ENCODE measurements around the gene ABR. TPM values are rescaled to one million over a fixed set of nuclear protein-coding genes. Genes with fewer than 3 reads are reported as not detected.
"Not testable (repeated sequence)": the region's sequence is repeated elsewhere in the genome, so short reads cannot be mapped to it uniquely, and the experiment has no call there.

The ABR gene
- polyA plus RNA-seq, 1 donor: 29.8 TPM

DNA sequence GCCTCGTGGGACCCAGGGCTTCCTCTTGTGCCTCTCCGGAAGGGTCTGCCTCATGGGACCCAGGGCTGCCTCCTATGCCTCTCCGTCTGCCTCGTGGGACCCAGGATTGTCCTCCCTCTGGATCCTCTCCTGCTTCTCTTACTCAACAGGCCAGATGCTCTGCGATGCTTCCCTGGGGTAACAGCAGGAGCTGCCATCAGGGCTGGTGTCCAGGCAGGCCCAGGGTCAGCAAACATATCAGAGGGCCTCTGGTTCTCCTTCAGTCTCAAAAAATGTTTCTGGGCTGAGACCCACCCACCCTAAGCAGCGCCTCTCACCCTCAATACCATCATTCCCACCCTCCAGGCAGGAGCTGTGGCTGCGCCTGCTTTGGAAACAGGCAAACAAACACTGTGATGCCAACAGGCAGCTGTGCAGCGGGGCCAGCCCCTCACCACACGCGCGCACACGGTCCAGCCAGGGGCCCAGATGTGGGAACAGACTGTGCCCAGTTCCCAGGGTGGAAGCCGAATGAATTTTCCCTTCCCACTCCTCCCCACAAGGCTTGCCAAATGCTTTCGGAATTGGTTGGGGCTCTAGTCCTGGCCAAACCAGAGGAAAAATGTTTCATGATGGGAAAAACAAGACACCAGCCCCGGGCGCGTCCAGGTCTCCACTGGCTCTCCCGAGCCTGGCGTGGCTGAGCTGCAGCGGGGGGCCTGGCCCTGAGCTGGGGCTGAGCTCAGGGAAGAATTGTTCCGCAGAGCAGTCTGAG is 171.6 kb downstream of the ABR start:
- peak; percentile 50 for DNase-seq (ENCODE audit: low read depth)

DNA sequence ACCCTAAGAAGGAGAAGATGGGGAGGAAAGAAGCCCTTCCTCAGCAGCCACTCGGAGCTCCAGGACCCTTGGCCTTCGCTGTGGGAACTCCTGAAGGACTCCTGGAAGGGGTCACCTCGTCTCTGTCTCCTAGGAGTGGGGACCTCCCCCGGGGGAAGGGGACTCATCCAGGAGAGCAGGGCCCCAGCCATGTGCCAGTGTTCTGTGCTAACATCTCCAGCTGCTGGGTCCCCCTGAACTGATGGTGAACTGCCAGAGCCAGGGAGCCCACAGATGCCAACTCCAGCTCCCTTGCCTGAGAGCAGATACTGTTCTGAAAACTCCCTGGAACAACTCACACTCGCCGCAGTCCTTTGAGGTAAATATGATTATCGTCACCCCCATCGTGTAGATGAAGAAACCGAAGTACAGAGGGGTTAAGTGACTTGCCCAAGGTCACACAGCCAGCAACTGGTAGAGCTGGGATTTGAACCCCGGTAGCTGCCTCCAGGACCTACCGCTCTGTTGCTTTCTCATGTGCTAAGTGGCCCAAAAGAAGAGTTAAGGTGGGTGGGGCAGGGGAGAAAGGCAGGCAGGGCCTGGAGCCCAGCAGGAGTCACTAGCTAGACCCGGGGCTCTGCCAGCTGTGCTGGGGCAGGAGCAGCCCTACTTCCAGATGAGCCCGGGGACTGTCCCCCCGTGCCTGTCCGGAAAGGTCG is 172.3 kb downstream of the ABR start:
- no peak for DNase-seq (ENCODE audit: low read depth)

DNA sequence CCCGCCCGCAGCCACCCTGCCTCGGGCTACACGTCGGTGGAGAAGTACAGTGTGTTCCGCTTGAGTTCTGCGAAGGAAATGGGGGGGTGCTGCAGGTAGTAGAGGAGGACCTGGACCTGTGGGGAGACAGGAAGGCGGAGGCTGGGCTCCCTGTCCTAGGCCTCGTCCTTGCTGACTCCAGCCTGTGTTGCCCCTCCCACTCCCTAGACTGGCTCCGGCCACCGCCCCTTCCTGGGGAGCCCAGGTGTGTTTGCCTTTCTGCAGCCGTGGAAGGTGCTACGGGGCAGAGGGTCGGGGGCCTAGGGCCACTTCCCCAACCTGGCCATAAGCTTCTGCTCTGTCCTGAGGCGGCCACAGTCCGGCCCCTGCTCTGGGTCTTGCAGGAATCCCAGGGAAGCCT is 173.7 kb downstream of the ABR start:
- DNase-seq (ENCODE audit: low read depth): no peak

DNA sequence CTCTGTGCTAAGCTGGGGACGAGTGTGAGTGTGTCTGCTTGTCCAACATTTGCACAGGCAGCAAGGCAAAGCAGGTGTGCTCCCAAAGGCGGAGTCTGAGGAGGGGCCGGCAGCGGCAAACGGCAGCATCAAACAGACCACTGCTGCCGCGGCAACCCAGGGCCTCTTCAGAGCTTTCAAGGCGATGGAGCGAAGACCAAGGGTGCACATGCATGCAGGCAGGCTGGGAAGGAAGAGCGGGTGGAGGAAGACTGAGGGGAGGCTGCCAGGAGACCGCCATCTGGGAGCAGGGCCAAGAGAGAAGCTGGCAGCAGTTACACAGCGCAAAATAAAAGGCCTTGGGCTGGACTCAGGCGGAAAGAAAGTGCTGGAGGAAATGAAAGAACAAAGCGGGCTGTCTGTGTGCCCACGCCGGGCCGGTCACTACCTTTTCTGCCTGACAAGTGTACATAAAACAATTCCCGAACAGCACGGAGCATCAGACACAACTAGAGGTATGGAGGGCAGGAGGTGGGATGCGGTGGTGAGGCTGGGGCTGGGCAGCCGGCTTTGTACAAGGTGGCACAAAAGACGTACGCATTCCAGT is 174.3 kb downstream of the ABR start:
- no peak for DNase-seq (ENCODE audit: low read depth)

DNA sequence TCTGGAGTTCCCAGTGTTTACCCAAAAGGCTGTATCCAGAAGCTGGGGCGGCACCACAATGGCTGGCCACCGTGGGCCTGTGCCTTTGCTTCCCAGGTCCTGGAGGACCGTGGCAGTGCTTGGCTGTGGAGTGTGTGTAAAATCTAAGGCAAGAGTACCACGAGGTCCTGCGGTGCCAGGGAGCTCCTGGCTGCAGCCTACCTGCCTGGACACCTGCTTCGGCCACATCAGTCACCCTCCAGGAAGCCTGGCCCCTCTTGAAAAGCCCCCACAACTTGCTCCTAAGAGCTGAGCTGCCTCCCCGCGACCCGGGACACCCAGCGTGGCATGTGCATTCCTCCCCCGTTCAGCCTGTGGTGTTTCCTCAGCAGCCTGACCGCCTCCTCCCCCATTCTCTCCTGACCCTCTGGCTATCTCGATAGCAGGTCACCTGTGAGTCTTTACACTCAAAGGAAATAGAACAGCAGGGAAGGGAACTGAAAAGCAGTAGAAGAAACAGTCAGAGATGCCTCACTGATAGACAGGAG is 174.9 kb downstream of the ABR start:
- DNase-seq (ENCODE audit: low read depth): no peak

DNA sequence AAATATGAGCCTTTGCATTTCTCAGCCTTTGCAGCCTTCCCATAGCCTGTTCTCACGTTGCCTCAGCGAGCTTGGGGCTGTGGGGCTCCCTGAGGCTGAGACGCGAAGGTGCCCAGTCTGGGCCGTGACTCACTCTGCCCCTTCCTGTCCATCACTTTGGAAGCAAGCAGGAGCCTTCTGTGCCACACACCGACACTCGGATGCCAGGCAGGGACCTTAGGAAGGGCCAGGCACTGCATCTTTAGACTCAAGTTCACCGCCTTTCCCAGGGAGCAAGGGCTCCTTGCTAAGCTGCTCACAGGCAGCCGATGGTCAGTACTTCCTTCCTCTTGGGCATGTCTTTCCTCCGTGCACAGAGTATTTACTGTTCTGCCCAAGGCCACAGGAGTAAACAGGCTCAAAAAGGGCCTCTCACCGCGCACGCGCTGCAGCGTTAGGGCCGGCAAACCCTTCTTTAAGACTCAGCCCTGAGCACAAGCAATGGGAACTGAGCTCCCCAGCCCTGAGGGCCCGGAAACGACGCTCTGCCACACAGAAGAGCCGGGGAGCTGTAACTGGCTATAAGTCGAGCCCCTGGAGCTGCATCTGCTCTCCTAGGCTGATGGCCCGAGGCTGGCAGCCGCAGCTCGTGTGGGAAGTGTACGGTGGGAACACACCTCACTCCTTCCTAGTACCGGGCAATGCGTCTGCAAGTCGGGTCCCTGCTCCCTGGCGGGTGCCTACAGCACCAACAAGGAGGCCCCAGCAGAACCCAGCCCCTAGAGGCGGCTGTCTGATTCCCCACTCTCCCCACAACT is 175.6 kb downstream of the ABR start:
- no peak for DNase-seq (ENCODE audit: low read depth)

DNA sequence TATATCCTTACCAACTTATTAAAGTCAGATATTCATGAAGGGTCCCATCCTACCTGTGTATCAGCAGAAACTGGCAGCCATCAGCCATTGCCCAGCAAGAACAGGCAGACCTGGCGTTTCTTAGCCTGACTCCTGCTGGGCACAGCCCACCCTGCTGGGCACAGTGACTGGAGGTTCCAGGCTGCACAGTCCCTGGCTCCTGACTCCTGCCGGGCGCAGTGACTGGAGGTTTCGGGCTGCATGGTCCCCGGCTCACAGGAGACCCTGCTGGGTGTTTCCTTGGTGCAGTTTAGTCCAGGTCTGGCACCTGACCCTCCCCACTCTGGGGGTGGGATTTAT is 176.2 kb downstream of the ABR start:
- DNase-seq (ENCODE audit: low read depth): no peak

DNA sequence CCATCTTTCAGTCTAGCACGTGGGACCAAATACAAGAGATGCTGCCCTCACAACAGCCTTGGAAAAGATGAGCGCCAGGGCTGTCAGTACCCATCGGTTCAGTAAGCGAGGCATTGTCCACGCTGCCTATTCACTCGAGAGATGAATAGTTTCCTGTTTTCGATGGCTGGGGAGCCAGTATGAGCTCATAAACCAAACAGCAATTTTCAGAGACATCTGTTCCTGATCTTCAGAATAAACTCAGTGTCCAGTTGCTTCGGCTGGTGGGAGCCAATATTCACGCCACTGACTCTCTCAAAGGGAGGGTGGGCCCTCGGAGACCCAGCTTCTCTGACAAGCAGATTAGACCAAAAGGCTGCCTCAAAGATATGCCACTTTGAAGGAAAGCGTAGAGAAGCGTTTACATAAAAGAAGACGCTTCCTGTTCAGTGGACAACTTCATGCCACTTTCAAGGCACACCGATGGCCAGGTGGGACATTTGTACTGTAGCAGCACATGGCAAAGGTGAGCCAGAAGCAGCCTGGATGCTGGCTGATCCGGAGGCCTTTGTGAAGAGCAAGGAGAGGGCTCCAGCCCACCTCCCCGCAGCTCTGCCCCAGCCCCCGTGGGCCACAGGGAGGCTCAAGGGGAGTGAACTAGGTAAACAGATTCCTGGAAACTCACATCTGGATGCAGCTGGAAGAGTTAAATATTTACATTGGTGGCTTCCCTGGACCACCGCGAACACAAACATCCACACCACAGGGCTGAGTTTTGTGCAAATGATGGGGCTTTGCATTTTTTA is 176.8 kb downstream of the ABR start:
- no peak for DNase-seq (ENCODE audit: low read depth)

DNA sequence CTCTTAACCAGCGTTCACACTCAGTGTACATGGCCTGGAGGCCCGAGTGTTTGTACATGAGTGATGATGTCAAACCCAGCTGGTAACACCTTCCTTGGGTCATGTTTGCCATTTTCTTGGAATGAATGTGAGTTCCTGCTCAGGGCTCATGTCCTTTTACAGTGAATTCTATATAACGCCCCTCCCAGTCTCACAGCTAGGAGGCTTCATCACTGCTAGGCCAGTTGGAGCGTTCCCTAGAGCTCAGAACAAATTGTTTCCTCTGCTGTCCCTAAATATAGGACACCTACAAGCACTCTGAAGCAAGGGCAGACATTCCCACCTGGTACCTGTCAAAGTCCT is 177.4 kb downstream of the ABR start:
- no peak for DNase-seq (ENCODE audit: low read depth)

DNA sequence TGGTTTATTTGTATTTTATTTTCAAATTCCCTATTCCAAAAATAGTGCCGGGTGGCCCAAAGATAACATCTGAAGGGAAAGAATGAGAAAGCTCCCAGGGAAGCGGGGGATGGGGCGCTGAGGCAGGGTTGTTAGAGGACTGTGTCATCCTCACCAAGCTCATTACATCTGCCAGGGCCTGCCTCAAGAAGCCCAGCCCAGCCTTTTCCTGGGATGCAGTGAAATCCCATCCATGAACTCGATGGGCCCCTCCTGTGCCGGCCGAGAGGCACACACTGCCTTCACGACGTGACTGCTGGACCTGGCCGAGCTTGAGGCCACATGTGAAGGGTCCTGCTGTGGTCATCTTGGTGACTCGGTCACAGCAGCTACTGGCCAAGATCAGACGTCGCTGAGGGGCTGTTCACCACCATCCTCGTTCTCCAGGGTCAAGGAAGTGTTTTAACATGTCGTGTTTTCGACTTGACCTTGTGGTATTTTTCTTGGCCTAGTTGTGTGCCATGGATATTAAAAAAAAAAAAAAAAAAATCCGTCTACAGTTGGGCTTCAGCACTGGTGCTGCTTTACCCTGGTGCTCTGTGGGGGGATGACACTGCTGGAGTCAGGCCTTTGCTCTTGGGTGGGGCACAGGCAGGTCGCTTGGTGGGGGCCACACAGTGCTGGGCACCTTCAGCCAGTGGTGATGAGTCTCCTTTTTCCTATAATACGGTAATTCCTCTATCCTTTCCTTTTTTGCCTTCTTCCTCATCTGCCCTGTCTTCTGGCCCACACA is 178.0 kb downstream of the ABR start:
- DNase-seq (ENCODE audit: low read depth): no peak

DNA sequence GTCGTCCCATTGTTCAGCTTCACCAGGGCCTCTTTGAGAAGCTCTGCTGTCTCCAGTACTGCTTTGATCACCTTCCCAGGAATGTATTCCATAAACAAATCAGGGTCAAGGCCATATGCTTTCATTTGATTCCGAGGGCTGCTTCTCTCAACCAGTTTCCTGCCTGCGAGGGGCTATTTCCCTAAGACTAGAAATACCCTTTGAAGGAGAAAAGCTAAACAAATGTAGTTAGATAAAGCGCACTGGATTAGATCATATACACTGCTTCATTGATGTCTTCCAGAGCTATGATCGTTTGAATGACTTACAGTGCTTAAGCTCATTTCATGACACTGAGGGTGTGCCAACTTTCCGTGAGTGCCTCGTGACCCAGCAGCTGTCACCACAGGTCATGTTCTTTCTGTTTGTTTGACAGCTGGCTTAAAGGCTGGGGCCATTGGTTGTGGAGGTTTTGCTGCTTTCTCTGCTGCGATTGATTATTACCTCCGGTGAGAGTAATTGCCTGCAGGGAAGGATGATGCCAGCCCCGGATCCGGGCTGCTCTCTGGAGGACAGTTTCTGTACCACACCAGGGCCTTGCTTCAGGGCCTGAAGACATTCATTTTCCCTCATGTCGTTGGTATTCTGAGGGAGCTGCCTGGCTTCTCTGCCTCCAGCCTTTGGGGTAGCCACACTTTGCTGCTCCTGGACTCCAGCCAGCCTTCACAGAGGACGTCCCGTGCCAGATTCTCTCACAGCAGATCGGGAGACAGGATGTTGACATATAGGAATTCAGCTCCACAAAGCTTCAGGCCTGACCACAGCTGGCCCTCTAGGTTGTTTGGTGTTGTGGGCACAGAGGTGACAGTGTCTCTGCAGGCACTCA is 179.0 kb downstream of the ABR start:
- DNase-seq (ENCODE audit: low read depth): no peak

DNA sequence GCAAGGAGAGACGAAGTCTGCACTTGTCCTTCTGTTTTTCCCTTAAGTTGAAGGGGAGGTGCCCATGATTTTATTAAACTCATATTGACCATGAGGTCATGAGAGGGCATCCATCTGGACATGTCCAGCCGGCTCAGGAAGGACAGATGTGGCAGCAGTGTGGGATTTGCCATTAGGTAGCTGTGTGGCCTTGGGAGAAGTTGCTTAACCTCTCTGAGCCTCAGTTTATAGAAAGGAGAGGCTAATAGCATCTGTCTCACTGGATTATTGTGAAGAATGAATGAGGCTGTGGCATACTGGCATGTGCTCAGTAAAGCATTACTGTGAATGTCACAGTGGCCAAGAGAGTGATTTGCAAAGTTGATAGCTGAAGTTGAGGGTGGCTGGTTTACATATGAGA is 181.7 kb downstream of the ABR start:
- DNase-seq (ENCODE audit: low read depth): no peak

DNA sequence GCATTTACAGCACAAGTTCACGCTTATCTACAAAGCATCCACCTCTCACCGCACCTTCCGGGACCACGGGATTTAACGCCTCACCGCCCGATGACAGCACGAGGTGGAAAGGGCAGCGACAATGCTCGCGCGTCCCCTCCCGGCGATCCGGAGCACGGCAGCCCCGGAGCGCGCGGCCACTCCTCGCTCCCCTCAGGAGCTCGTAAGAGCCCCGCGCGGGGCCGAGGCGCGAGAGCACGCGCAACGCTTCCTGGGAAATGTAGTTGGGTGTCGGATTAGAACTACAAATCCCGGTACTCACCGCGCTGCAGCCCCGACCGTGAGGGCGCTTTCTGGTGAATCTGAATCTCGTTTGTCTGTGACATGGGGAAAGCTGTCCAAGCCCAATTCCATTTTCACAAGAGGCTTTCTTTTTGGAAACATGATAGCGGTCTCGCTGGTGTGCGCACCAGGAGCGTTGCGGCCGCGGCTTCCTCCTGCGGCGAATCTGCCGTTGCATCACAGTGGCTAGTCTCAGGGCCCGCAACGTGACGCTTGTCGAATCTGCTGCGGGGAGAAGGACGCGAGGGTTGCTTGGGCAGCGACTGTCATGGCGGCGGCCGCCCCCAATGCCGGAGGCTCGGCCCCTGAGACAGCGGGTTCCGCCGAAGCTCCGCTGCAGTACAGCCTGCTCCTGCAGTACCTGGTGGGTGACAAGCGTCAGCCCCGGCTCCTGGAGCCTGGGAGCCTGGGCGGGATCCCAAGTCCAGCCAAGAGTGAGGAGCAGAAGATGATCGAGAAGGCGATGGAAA is 183.0 kb downstream of the ABR start, which contains the start of gene TIMM22:
Gene TIMM22, plus strand, starts transcription at position 576 of the 791 bp plus-strand sequence. Its CDS starts 14 bp downstream, at position 590.
- peak; percentile 92 for DNase-seq (ENCODE audit: low read depth)

DNA sequence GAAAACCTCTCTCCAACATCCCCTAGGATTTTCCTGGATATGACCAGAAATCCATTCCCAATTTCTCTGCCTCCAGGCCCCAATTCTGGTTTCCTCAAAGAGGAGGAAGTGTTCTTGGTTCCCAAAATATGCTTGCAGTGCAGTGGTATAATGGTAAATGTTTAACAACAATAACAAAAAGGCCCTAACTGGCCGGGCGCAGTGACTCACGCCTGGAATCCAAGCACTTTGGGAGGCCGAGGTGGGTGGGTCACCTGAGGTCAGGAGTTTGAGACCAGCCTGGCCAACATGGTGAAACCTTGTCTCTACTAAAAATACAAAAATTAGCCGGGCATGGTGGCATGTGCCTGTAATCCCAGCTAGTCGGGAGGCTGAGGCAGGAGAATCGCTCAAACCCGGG is 184.5 kb downstream of the ABR start:
- not testable (repeated sequence) for DNase-seq (ENCODE audit: low read depth)

DNA sequence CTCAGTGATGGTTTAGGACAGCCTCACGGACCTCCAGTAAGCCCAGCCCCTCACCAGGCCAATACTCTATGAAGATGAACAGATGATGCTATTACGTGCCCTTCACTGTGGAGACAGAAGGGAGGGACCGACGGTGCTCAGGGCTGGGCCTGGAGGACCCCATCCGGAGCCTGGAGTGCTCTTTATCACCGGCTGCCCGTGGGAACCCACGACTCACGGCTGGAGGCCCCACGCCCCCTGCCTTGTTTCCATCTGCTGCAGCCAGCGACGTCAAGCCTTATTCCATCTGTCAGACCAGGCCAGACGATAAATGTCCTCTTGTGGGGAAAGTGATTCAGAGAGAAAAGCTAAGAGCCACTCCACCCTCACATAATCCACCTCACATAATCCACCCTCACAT is 186.8 kb downstream of the ABR start:
- DNase-seq (ENCODE audit: low read depth): no peak

DNA sequence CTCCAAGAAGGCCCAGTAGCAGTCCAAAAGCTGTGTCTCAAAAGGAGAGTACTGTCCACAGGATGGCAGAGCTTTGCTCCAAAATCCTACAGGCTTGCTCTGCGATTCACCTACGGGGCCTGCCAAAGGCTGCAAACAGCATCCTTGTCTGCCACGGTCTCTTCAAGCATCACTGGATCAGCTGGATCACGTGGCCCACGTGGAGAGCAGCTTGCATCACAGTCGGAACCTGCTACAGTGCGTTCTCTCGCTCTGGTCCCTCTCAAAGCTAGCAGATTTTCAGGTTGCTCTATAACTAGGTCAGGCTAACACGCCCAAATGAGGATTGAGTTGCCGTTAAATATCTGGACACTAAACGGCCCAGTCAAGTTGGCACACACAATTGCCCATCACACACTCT is 191.2 kb downstream of the ABR start:
- no peak for DNase-seq (ENCODE audit: low read depth)

DNA sequence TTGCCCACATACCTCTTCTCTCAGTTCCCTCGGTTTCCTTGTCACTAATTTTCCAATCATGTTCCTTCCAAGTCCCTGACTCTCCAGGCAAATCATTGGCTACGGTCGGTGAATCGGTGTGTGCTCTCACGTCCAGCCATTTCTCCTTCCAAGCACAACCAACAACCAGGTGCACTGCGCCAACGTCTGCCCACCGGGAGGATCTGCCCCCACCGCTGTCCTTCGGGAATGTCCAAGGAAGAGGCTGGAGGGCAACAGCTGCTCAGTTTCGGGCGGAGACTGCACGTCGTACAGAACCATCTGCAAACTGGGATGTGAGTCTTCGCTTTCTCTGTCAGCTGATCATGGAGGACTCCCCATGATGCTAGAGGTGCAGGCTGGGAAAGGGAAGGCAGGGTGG is 191.8 kb downstream of the ABR start:
- no peak for DNase-seq (ENCODE audit: low read depth)

DNA sequence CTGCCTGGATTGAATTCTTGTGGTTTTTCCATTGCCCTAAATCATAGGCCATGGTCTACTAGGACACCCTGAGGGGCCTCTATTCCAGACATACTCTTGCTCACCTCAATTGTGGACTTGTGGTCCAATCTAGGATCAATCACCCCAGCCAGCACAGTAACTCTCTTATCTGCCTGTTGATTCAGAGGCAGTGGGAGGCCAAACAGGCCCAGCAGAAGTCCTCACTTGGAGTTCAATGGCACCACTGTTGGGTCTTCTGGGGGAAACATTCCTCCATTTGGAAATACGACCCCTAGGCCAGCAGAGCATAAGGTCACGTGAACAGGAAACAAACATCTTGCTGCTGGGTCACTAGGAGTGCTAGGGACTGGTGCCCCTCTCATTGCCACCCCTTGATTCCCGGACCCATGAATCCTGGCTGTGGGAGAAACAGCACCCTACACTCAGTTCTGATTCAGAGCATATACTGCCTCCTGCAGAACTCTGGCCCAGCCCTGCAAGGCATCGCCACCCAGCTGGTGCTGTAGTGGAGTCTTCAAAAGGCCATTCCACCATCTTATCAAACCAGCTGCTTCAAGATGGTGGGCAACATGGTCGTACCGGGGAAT is 193.4 kb downstream of the ABR start:
- no peak for DNase-seq (ENCODE audit: low read depth)

Measured in forelimb muscle (tissue), 1 donor.